Measurements from ENCODE around the gene ACTR3.

Gene ACTR3

GRCh38 chr2:113847144-113847543 is 42.7 kb upstream of the ACTR3 start:
- no peak overlapping the region for H3K4me3 ChIP-seq (replicated peaks; ENCODE audit: low read depth, low read length)
- TF ChIP-seq, protein P1, sequence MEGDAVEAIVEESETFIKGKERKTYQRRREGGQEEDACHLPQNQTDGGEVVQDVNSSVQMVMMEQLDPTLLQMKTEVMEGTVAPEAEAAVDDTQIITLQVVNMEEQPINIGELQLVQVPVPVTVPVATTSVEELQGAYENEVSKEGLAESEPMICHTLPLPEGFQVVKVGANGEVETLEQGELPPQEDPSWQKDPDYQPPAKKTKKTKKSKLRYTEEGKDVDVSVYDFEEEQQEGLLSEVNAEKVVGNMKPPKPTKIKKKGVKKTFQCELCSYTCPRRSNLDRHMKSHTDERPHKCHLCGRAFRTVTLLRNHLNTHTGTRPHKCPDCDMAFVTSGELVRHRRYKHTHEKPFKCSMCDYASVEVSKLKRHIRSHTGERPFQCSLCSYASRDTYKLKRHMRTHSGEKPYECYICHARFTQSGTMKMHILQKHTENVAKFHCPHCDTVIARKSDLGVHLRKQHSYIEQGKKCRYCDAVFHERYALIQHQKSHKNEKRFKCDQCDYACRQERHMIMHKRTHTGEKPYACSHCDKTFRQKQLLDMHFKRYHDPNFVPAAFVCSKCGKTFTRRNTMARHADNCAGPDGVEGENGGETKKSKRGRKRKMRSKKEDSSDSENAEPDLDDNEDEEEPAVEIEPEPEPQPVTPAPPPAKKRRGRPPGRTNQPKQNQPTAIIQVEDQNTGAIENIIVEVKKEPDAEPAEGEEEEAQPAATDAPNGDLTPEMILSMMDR (IDR thresholded peaks at IDR 0.05; ENCODE audit: low read depth, low read length, missing control alignments) = no peak
- peak; percentile 10 for DNase-seq (ENCODE audit: extremely low read depth, low read depth)

GRCh38 chr2:113848758-113849415 is 41.0 kb upstream of the ACTR3 start:
- DNase-seq (ENCODE audit: extremely low read depth, low read depth) = no peak
- no peak overlapping the region for H3K4me3 ChIP-seq (replicated peaks; ENCODE audit: low read depth, low read length)
- TF ChIP-seq, protein P1 (IDR thresholded peaks at IDR 0.05; ENCODE audit: low read depth, low read length, missing control alignments) = no peak

GRCh38 chr2:113850687-113851086 is 39.2 kb upstream of the ACTR3 start:
- TF ChIP-seq, protein P1 (IDR thresholded peaks at IDR 0.05; ENCODE audit: low read depth, low read length, missing control alignments) = no peak
- DNase-seq (ENCODE audit: extremely low read depth, low read depth) = no peak
- H3K4me3 ChIP-seq (replicated peaks; ENCODE audit: low read depth, low read length) = no peak overlapping the region

DNA sequence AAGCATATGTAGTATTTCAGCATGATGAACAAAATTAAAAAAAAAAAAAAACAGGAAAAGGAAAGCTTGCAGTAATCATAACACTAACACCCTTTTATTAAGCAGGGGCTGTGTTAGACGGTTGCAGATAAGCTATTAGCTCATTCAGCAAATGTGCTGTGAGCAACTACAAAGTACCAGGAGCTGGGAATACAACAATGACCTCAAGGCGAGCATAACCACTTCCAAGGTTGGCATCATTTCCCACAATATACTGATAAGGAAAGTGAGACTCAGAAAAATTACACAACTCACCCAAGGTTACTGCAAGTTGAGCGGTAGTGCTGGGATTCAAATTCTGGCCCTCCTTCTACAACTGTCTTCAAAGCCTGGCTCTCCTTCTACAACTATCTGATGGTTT is 38.2 kb upstream of the ACTR3 start:
- no peak overlapping the region for H3K4me3 ChIP-seq (replicated peaks; ENCODE audit: low read depth, low read length)
- TF ChIP-seq, protein P1 (IDR thresholded peaks at IDR 0.05; ENCODE audit: low read depth, low read length, missing control alignments) = no peak
- DNase-seq (ENCODE audit: extremely low read depth, low read depth) = no peak

DNA sequence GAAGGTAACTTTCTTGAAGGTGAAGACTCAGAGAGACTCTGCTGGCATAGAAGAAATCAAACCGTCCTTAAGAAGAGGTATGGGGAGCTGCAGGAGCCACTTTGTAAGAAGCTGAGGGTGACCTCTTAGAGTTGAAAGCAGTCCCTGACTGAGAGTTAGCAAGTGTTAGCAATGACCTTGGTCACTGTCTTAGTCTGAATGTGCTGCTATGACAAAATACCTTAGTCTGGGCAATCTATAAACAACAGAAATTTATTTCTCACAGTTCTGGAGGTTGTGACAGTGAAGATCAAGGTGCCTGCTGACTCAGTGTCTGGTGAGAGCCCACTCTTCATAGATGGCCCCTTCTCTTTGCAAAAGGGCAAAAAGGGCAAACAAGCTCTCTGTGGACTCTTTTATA is 35.7 kb upstream of the ACTR3 start:
- H3K4me3 ChIP-seq (replicated peaks; ENCODE audit: low read depth, low read length) = no peak overlapping the region
- TF ChIP-seq, protein P1 (IDR thresholded peaks at IDR 0.05; ENCODE audit: low read depth, low read length, missing control alignments) = no peak
- no peak for DNase-seq (ENCODE audit: extremely low read depth, low read depth)

DNA sequence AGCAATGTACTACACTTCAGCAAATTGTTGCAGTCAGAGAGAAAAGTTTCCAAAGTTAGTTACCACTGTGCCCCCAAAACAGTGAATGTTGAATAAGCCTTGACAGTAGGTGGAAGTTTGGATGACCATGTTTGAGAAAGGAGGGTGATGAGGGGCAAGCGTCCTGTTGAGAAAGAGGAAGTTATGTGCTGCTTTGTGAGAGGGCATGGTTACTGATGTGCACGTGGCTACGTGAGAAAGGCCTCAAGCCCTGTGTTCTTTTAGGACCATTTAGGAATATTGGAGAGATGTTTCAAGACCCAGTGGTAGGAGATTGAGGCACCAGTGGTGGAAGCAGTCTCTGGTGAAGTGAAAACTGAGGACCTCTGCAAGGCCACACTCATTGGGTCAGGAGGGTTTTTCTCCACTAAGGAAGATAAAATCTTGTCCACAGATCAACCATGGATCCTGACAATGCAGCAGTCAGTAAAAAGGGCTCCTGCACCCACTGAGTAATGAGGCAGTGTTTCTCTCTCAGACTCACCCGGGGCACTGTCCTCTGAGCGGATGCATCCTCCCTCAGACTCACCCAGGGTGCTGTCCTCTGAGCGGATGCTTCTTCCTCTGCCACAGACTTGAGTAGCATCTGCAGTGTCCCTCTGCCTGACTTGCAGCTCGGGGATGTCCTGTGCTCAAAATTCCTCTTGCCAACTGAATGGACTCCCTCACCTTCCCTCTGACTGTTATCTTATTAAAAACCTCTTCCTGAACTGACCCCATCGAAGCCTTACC is 34.7 kb upstream of the ACTR3 start:
- TF ChIP-seq, protein P1 (IDR thresholded peaks at IDR 0.05; ENCODE audit: low read depth, low read length, missing control alignments) = no peak
- no peak for DNase-seq (ENCODE audit: extremely low read depth, low read depth)

More for the DNA sequence above, 34.7 kb upstream of the ACTR3 start:
- no peak overlapping the region for H3K4me3 ChIP-seq (replicated peaks; ENCODE audit: low read depth, low read length)

Measured in HFF-Myc (cell line).